GM12878 (cell line): ENCODE results near the gene TTC31. TPM values are rescaled to one million over a fixed set of nuclear protein-coding genes. Genes with fewer than 3 reads are reported as not detected.

Experiments
- ATAC-seq: fragments of 200-7000 bp; cut with Tn5 transposase; 3 replicates; pipeline ENCODE4 v1.9.1; 2020; ENCODE audit warnings: mild to moderate bottlenecking, moderate library complexity
- BruUV-seq: library from RNA; stranded (reverse); fragments of 400-500 nt; replicated peaks from 2 replicates; lab custom pipeline; 2021; lab: Mats Ljungman, UMichigan
- CTCF ChIA-PET: fragments of 300-600 bp; sonication (Branson Sonifier 250); formaldehyde crosslinking; extraction: SDS; loops from one replicate; lab custom pipeline; 2021; ENCODE audit warnings: inconsistent platforms; lab: Yijun Ruan, JAX
- POLR2A ChIA-PET: fragments of 350-600 bp; formaldehyde crosslinking; extraction: SDS; loops from one replicate; lab custom pipeline; 2021; ENCODE audit warnings: inconsistent platforms; lab: Charles Lee
- RAD21 ChIA-PET: fragments of 300-600 bp; sonication (Branson Sonifier 250); formaldehyde crosslinking; loops from one replicate; lab custom pipeline; 2023; ENCODE audit warnings: antibody characterized with exemption; ENCODE audit not compliant: unreplicated experiment; lab: Charles Lee
- SMC1A ChIA-PET: fragments of 300-600 bp; sonication (Branson Sonifier 250); formaldehyde crosslinking; loops from one replicate; lab custom pipeline; 2023; ENCODE audit not compliant: unreplicated experiment, uncharacterized antibody; lab: Charles Lee
- DNase-seq: peaks from one replicate; pipeline ENCODE4 v3.0.0-alpha.2; 2011; ENCODE audit warnings: low read depth, low spot score
- FAIRE-seq: peaks from 3 replicates; lab custom pipeline; 2011; peaks lifted over from hg19 to GRCh38; lab: Jason Lieb, UNC
- H2AFZ ChIP-seq: 2 replicates; pipeline ENCODE4 v1.6.0; 2011; ENCODE audit warnings: low read depth, low read length, control low read depth; ENCODE audit not compliant: control insufficient read depth
- H3K27ac ChIP-seq: 2 replicates; pipeline ENCODE4 v1.5.1; 2011; ENCODE audit warnings: control low read depth; ENCODE audit not compliant: control insufficient read depth, insufficient read depth
- H3K27me3 ChIP-seq, 2 experiments: replicated peaks in 1 of 2; 2 replicates each; pipeline versions ENCODE4 v1.6.0 to v1.6.1; 2011; ENCODE audit warnings: low read length in 1 of 2; ENCODE audit not compliant: control insufficient read depth in 2 of 2, insufficient read depth in 2 of 2
- H3K36me3 ChIP-seq, 2 experiments: 2 replicates each; pipeline ENCODE4 v1.5.1; 2011; ENCODE audit warnings: low read length in 1 of 2; ENCODE audit not compliant: control insufficient read depth in 2 of 2, insufficient read depth in 2 of 2
- H3K4me1 ChIP-seq: 2 replicates; pipeline ENCODE4 v1.6.1; 2011; ENCODE audit warnings: mild to moderate bottlenecking, low read length, moderate library complexity, mixed read lengths; ENCODE audit not compliant: control insufficient read depth, insufficient read depth
- H3K4me2 ChIP-seq: 2 replicates; pipeline ENCODE4 v1.6.0; 2011; ENCODE audit warnings: control low read depth; ENCODE audit not compliant: control insufficient read depth, insufficient read depth
- H3K4me3 ChIP-seq: fragments of 200-600 bp; sonication (generic); 2 replicates; pipeline ENCODE4 v1.5.1; 2016
- H3K79me2 ChIP-seq: 2 replicates; pipeline ENCODE4 v1.6.0; 2011; ENCODE audit warnings: low read length; ENCODE audit not compliant: control insufficient read depth, insufficient read depth
- H3K9ac ChIP-seq: 2 replicates; pipeline ENCODE4 v1.8.0; 2011; ENCODE audit warnings: low read length, control low read depth, mixed read lengths; ENCODE audit not compliant: control insufficient read depth, insufficient read depth
- H3K9me3 ChIP-seq: replicated peaks from 3 replicates; pipeline ENCODE4 v1.5.1; 2011; ENCODE audit warnings: mild to moderate bottlenecking, low read length; ENCODE audit not compliant: control insufficient read depth, insufficient read depth
- H4K20me1 ChIP-seq: 2 replicates; pipeline ENCODE4 v1.6.0; 2011; ENCODE audit not compliant: control insufficient read depth, insufficient read depth
- CHD1 ChIP-seq: IDR thresholded peaks from 2 replicates; pipeline ENCODE4 v1.6.1; 2012; ENCODE audit warnings: low read depth, low read length, improper control_type of control experiment
- E2F8 ChIP-seq: fragments of 450-650 bp; IDR thresholded peaks from 2 replicates; pipeline ENCODE4 v1.6.1; 2018; ENCODE audit warnings: mild to moderate bottlenecking, low read depth, moderate library complexity; ENCODE audit not compliant: partially characterized antibody
- HCFC1 ChIP-seq: fragments of 150-350 bp; IDR thresholded peaks from 2 replicates; pipeline ENCODE4 v1.6.1; 2014; ENCODE audit warnings: low read length
- MEF2B ChIP-seq: fragments of 450-650 bp; IDR thresholded peaks from 2 replicates; pipeline ENCODE4 v1.6.1; 2018; ENCODE audit warnings: mild to moderate bottlenecking, moderate library complexity; ENCODE audit not compliant: partially characterized antibody, poor library complexity, severe bottlenecking
- RELA ChIP-seq: fragments of 450-650 bp; IDR thresholded peaks from 2 replicates; pipeline ENCODE4 v1.8.0; 2014; ENCODE audit warnings: borderline replicate concordance; ENCODE audit not compliant: partially characterized antibody
- SMC3 ChIP-seq: IDR thresholded peaks from 2 replicates; pipeline ENCODE4 v1.6.1; 2011; ENCODE audit warnings: low read length, improper control_type of control experiment, borderline replicate concordance
- SUZ12 ChIP-seq: fragments of 200-600 bp; sonication (generic); IDR thresholded peaks from one replicate; pipeline ENCODE4 v1.6.1; 2018; ENCODE audit warnings: antibody characterized with exemption, mild to moderate bottlenecking; ENCODE audit not compliant: unreplicated experiment
- YY1 ChIP-seq: IDR thresholded peaks from 2 replicates; pipeline ENCODE4 v1.6.1; 2011; ENCODE audit warnings: low read depth, mild to moderate bottlenecking, low read length
- ZNF274 ChIP-seq: IDR thresholded peaks from one replicate; pipeline ENCODE4 v1.8.0; 2011; ENCODE audit not compliant: insufficient read length, insufficient read depth
- WGBS: methylation state at CpG from one replicate; pipeline ENCODE4 v1.1.6; 2016; ENCODE audit warnings: low lambda C conversion rate; ENCODE audit not compliant: insufficient replicate concordance, insufficient coverage; ENCODE audit errors: missing lambda C conversion rate; 5-methylcytosine and 5-hydroxymethylcytosine counted together
- in situ Hi-C: fragments of 300-500 bp; cut with MboI; formaldehyde crosslinking; loops from 9 replicates; pipeline ENCODE4 v1.14.3; 2018; ENCODE audit warnings: mixed read lengths
- intact Hi-C: fragments of 100-400 bp; cut with micrococcal nuclease; formaldehyde crosslinking; loops from one replicate; pipeline ENCODE4 v1.14.2; 2022; ENCODE audit not compliant: unreplicated experiment
- polyA plus RNA-seq, 11 experiments: library from polyadenylated mRNA; depleted of rRNA in 4 of 11; unstranded in 6 of 11; stranded (reverse) in 5 of 11; fragments of >200 nt; fragmentation: Nextera tagmentation in 4 of 11; fragmentation: Illumina TruSeq in 1 of 11; extraction: Ambion mirVana in 4 of 11; extraction: Trizol in 1 of 11; gene quantifications; 1 replicate in 1 of 11; 2 replicates in 10 of 11; pipeline versions ENCODE4 v1.2.1 to v1.2.3, GENCODE V29; 2011 to 2016; ENCODE audit warnings: inconsistent platforms in 2 of 11, missing spikeins in 2 of 11, low read depth in 1 of 11
- total RNA-seq, 4 experiments: library from RNA; depleted of rRNA in 3 of 4; stranded (reverse); fragments of >200 nt in 3 of 4; fragmentation: Illumina TruSeq in 1 of 4; extraction: Trizol in 1 of 4; gene quantifications; 2 replicates each; pipeline versions ENCODE4 v1.2.1 to v1.2.3, GENCODE V29; 2013 to 2021
- TF ChIP-seq, protein P1 (sequence below): IDR thresholded peaks from 2 replicates; pipeline ENCODE4 v1.6.1; 2012; ENCODE audit warnings: low read depth, low read length, improper control_type of control experiment
- TF ChIP-seq, protein P2 (sequence below): IDR thresholded peaks from 2 replicates; pipeline ENCODE4 v1.6.1; 2012; ENCODE audit warnings: improper control_type of control experiment, low read depth, low read length; ENCODE audit not compliant: insufficient replicate concordance

The TTC31 gene
- total and polyA plus RNA-seq, 10 of the 15 experiments (the other 5 are each of a cell fraction or from before 2014, with no cell fraction given) = 6.5 to 34.9 (median 25.9) TPM

GRCh38 chr2:74535440-74535965 is 52.6 kb downstream of the TTC31 start (continued):
- TF ChIP-seq, protein P1, sequence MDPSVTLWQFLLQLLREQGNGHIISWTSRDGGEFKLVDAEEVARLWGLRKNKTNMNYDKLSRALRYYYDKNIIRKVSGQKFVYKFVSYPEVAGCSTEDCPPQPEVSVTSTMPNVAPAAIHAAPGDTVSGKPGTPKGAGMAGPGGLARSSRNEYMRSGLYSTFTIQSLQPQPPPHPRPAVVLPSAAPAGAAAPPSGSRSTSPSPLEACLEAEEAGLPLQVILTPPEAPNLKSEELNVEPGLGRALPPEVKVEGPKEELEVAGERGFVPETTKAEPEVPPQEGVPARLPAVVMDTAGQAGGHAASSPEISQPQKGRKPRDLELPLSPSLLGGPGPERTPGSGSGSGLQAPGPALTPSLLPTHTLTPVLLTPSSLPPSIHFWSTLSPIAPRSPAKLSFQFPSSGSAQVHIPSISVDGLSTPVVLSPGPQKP = no peak
- no peak for TF ChIP-seq RELA
- no peak for TF ChIP-seq ZNF274
- TF ChIP-seq HCFC1 = no peak

- DNase-seq (no peak), FAIRE-seq (no peak), ATAC-seq (no peak)
- H3K27me3 ChIP-seq = no peaks in the 10 kb centered on the region
- in situ Hi-C loops = no loop called here
- POLR2A ChIA-PET = no interaction called here
- no peak overlapping the region for H3K9ac ChIP-seq
- H2AFZ ChIP-seq = no peak overlapping the region
- peaks cover 8 to 24% of the 10 kb centered on the region in 2 experiments for H3K36me3 ChIP-seq
- H3K4me1 ChIP-seq = peaks cover 23% of the 10 kb centered on the region
- no TSS peak for BruUV-seq
- RAD21 ChIA-PET = no interaction called here
- no peaks in the 10 kb centered on the region for H3K9me3 ChIP-seq
- H3K27ac ChIP-seq = no peak overlapping the region
- intact Hi-C loops = no loop called here
- H4K20me1 ChIP-seq = no peaks in the 10 kb centered on the region
- CTCF ChIA-PET = interaction anchor here (1.0 to 4.9 kb wide), 2 partner anchors 48 to 49 kb away, joined by 3 to 36 read pairs; no protein-coding TSS in a partner anchor
- 84% methylated on average over 23 of the region's 23 CpGs for WGBS
- no peak overlapping the region for H3K4me3 ChIP-seq
- peaks cover 8% of the 10 kb centered on the region for H3K79me2 ChIP-seq
- no peak overlapping the region for H3K4me2 ChIP-seq
- SMC1A ChIA-PET = no interaction called here
- no peak for TF ChIP-seq CHD1
- TF ChIP-seq, protein P2, sequence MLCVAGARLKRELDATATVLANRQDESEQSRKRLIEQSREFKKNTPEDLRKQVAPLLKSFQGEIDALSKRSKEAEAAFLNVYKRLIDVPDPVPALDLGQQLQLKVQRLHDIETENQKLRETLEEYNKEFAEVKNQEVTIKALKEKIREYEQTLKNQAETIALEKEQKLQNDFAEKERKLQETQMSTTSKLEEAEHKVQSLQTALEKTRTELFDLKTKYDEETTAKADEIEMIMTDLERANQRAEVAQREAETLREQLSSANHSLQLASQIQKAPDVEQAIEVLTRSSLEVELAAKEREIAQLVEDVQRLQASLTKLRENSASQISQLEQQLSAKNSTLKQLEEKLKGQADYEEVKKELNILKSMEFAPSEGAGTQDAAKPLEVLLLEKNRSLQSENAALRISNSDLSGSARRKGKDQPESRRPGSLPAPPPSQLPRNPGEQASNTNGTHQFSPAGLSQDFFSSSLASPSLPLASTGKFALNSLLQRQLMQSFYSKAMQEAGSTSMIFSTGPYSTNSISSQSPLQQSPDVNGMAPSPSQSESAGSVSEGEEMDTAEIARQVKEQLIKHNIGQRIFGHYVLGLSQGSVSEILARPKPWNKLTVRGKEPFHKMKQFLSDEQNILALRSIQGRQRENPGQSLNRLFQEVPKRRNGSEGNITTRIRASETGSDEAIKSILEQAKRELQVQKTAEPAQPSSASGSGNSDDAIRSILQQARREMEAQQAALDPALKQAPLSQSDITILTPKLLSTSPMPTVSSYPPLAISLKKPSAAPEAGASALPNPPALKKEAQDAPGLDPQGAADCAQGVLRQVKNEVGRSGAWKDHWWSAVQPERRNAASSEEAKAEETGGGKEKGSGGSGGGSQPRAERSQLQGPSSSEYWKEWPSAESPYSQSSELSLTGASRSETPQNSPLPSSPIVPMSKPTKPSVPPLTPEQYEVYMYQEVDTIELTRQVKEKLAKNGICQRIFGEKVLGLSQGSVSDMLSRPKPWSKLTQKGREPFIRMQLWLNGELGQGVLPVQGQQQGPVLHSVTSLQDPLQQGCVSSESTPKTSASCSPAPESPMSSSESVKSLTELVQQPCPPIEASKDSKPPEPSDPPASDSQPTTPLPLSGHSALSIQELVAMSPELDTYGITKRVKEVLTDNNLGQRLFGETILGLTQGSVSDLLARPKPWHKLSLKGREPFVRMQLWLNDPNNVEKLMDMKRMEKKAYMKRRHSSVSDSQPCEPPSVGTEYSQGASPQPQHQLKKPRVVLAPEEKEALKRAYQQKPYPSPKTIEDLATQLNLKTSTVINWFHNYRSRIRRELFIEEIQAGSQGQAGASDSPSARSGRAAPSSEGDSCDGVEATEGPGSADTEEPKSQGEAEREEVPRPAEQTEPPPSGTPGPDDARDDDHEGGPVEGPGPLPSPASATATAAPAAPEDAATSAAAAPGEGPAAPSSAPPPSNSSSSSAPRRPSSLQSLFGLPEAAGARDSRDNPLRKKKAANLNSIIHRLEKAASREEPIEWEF = no peak
- no peak for TF ChIP-seq E2F8
- TF ChIP-seq SUZ12 = no peak
- no peak for TF ChIP-seq MEF2B
- no peak for TF ChIP-seq SMC3
- no peak for TF ChIP-seq YY1
Measured at GRCh38 chr2:74536166-74536950, 53.5 kb downstream of the TTC31 start.
